SK-N-SH (cell line): ENCODE data around the gene COL2A1. TPM values are rescaled to one million over a fixed set of nuclear protein-coding genes. Genes with fewer than 3 reads are reported as not detected.
A peak's percentile ranks its signal among the peaks of the same experiment; 100 is the strongest.

Experiments
- CTCF ChIA-PET: fragments of 300-600, 350-600 bp; formaldehyde crosslinking; extraction: SDS; loops from one replicate; lab custom pipeline; 2021; lab: Yijun Ruan, JAX
- POLR2A ChIA-PET: fragments of 350-600 bp; sonication (Branson Sonifier 250); formaldehyde crosslinking; extraction: SDS; loops from one replicate; lab custom pipeline; 2020; ENCODE audit warnings: antibody characterized with exemption, inconsistent platforms; lab: Yijun Ruan, JAX
- DNase-seq: peaks from one replicate; pipeline ENCODE4 v3.0.0; 2012
- H2AFZ ChIP-seq: fragments of 200-600 bp; sonication (generic); 2 replicates; pipeline ENCODE4 v1.8.1; 2016; ENCODE audit warnings: antibody characterized with exemption, mild to moderate bottlenecking, low read depth
- H3F3A ChIP-seq: fragments of 200-600 bp; sonication (generic); replicated peaks from 2 replicates; pipeline ENCODE3; 2016; ENCODE audit warnings: antibody characterized with exemption, mild to moderate bottlenecking; ENCODE audit not compliant: insufficient read depth
- H3K27ac ChIP-seq, 2 experiments: fragments of 200-500 bp in 1 of 2; fragments of 200-600 bp in 1 of 2; sonication (Bioruptor generic) in 1 of 2; sonication (generic), shearing (Covaris generic) in 1 of 2; 2 replicates each; pipeline versions ENCODE4 v1.5.1 to v1.6.1; 2014 to 2016; ENCODE audit warnings: low read depth in 2 of 2, inconsistent platforms in 1 of 2, low read length in 1 of 2, mild to moderate bottlenecking in 1 of 2, mixed read lengths in 1 of 2
- H3K27me3 ChIP-seq: fragments of 200-600 bp; sonication (generic), shearing (Covaris generic); 2 replicates; pipeline ENCODE4 v1.6.1; 2016; ENCODE audit warnings: mixed run types; ENCODE audit not compliant: insufficient read depth
- H3K36me3 ChIP-seq, 2 experiments: fragments of 200-500 bp in 1 of 2; fragments of 200-600 bp in 1 of 2; sonication (Bioruptor generic) in 1 of 2; sonication (generic) in 1 of 2; replicated peaks in 1 of 2; 2 replicates each; pipeline versions ENCODE3 to v1.5.1; 2014 to 2016; ENCODE audit warnings: low read length in 1 of 2, mild to moderate bottlenecking in 1 of 2; ENCODE audit not compliant: insufficient read depth in 2 of 2, control insufficient read depth in 1 of 2
- H3K4me1 ChIP-seq, 2 experiments: fragments of 200-500 bp in 1 of 2; fragments of 200-600 bp in 1 of 2; sonication (Bioruptor generic) in 1 of 2; sonication (generic), shearing (Covaris generic) in 1 of 2; 2 replicates each; pipeline versions ENCODE4 v1.5.1 to v1.6.1; 2014 to 2016; ENCODE audit warnings: low read depth in 1 of 2, low read length in 1 of 2, mixed run types in 1 of 2; ENCODE audit not compliant: insufficient read depth in 2 of 2, control insufficient read depth in 1 of 2
- H3K4me2 ChIP-seq: fragments of 200-600 bp; sonication (generic), shearing (Covaris generic); 2 replicates; pipeline ENCODE4 v1.6.1; 2017; ENCODE audit warnings: mixed run types
- H3K4me3 ChIP-seq, 2 experiments: fragments of 200-500 bp in 1 of 2; fragments of 200-600 bp in 1 of 2; sonication (Bioruptor generic) in 1 of 2; sonication (generic), shearing (Covaris generic) in 1 of 2; 2 replicates each; pipeline versions ENCODE4 v1.5.1 to v1.8.1; 2014 to 2016; ENCODE audit warnings: low read depth in 2 of 2, inconsistent platforms in 1 of 2, low read length in 1 of 2, mild to moderate bottlenecking in 1 of 2, mixed read lengths in 1 of 2, moderate library complexity in 1 of 2
- H3K79me2 ChIP-seq: fragments of 200-600 bp; sonication (generic); 2 replicates; pipeline ENCODE4 v1.8.1; 2017; ENCODE audit warnings: mild to moderate bottlenecking; ENCODE audit not compliant: insufficient read depth
- H3K9ac ChIP-seq: fragments of 200-600 bp; sonication (generic); 2 replicates; pipeline ENCODE4 v1.6.1; 2017; ENCODE audit warnings: mixed run types
- H3K9me2 ChIP-seq: fragments of 200-600 bp; sonication (generic); 2 replicates; pipeline ENCODE4 v1.6.1; 2017; ENCODE audit warnings: mixed run types
- H3K9me3 ChIP-seq: fragments of 200-600 bp; sonication (generic); 2 replicates; pipeline ENCODE4 v1.6.1; 2017; ENCODE audit warnings: mixed run types, mild to moderate bottlenecking, moderate library complexity
- H4K20me1 ChIP-seq: fragments of 200-600 bp; sonication (generic); 2 replicates; pipeline ENCODE4 v1.6.1; 2017; ENCODE audit warnings: mild to moderate bottlenecking, mixed run types; ENCODE audit not compliant: insufficient read depth
- CTCF ChIP-seq: fragments of 200-600 bp; sonication (generic); IDR thresholded peaks from 2 replicates; pipeline ENCODE4 v1.6.1; 2017; ENCODE audit warnings: antibody characterized with exemption, mild to moderate bottlenecking, moderate library complexity
- EZH2phosphoT487 ChIP-seq: fragments of 200-600 bp; sonication (generic); IDR thresholded peaks from 2 replicates; pipeline ENCODE4 v1.6.1; 2017; ENCODE audit warnings: low read depth, mixed run types, mild to moderate bottlenecking, antibody characterized with exemption, moderate library complexity, borderline replicate concordance
- NFIC ChIP-seq: IDR thresholded peaks from 2 replicates; pipeline ENCODE4 v1.4.0; 2012; ENCODE audit warnings: borderline replicate concordance
- NRF1 ChIP-seq: IDR thresholded peaks from 2 replicates; pipeline ENCODE4 v1.6.1; 2012; ENCODE audit warnings: low read depth, mild to moderate bottlenecking, low read length
- PBX3 ChIP-seq: IDR thresholded peaks from 2 replicates; pipeline ENCODE4; 2012
- POLR2AphosphoS5 ChIP-seq: IDR thresholded peaks from 2 replicates; pipeline ENCODE4 v1.6.1; 2012; ENCODE audit warnings: low read depth, low read length
- RAD21 ChIP-seq: IDR thresholded peaks from 2 replicates; pipeline ENCODE4 v1.6.1; 2012; ENCODE audit warnings: mild to moderate bottlenecking, low read length
- RCOR1 ChIP-seq: fragments of 150-350 bp; IDR thresholded peaks from 2 replicates; pipeline ENCODE4 v1.6.1; 2017; ENCODE audit warnings: antibody characterized with exemption, low read length
- RFX5 ChIP-seq: IDR thresholded peaks from 2 replicates; pipeline ENCODE4 v1.6.1; 2012; ENCODE audit warnings: mild to moderate bottlenecking, improper control_type of control experiment, low read length
- RXRA ChIP-seq: IDR thresholded peaks from 2 replicates; pipeline ENCODE4 v1.4.0; 2012; ENCODE audit warnings: low read depth, mild to moderate bottlenecking, borderline replicate concordance
- SMC3 ChIP-seq: IDR thresholded peaks from 2 replicates; pipeline ENCODE4 v1.6.1; 2012; ENCODE audit warnings: low read depth, low read length, improper control_type of control experiment
- TAF1 ChIP-seq: IDR thresholded peaks from 2 replicates; pipeline ENCODE4 v1.6.1; 2012; ENCODE audit warnings: low read depth, mild to moderate bottlenecking, low read length, moderate library complexity, borderline replicate concordance
- TCF12 ChIP-seq: IDR thresholded peaks from 2 replicates; pipeline ENCODE4 v1.4.0; 2012
- TEAD4 ChIP-seq: IDR thresholded peaks from 2 replicates; pipeline ENCODE4 v1.4.0; 2012; ENCODE audit warnings: mild to moderate bottlenecking, borderline replicate concordance; ENCODE audit not compliant: insufficient read depth
- USF2 ChIP-seq: fragments of 150-350 bp; IDR thresholded peaks from 2 replicates; pipeline ENCODE4 v1.6.1; 2017; ENCODE audit warnings: antibody characterized with exemption, low read length, low read depth, borderline replicate concordance
- ZBTB33 ChIP-seq: IDR thresholded peaks from 2 replicates; pipeline ENCODE4 v1.4.0; 2012; ENCODE audit warnings: low read depth, borderline replicate concordance
- WGBS: methylation state at CpG from one replicate; pipeline ENCODE4 v1.1.6; 2017; ENCODE audit warnings: low lambda C conversion rate; 5-methylcytosine and 5-hydroxymethylcytosine counted together
- polyA plus RNA-seq, 3 experiments: library from polyadenylated mRNA; depleted of rRNA; stranded (reverse); fragments of >200 nt; gene quantifications; 2 replicates each; pipeline ENCODE4 v1.2.3, GENCODE V29; 2012

COL2A1 gene
- polyA plus RNA-seq, 1 of the 3 experiments (the other 2 are of a cell fraction), result 0.02 TPM

GRCh38 chr12:47963340-47964040, 40.8 kb downstream of the COL2A1 start, which contains the start of gene TMEM106C:
Gene TMEM106C (plus strand): TSS chr12:47963596. CDS start chr12:47964237, 641 bp downstream.
- Histone ChIP-seq H3K79me2 (peaks cover 4% of the 10 kb centered on the region; the same call in 1 of the 2 replicates), H3K27me3 (no peaks in the 10 kb centered on the region), H4K20me1 (no peaks in the 10 kb centered on the region), H3K9me3 (no peaks in the 10 kb centered on the region), H3F3A (no peaks in the 10 kb centered on the region), H3K9me2 (no peaks in the 10 kb centered on the region), H3K36me3 (peaks cover 10 to 24% of the 10 kb centered on the region in 2 experiments), H3K9ac (peak within 1 kb of the TSS; percentile 74; the same call in 1 of the 2 replicates), H3K4me3 (peak within 1 kb of the TSS; percentile 94 to 97), H2AFZ (peak within 1 kb of the TSS; percentile 99), H3K4me1 (peaks cover 0 to 6% of the 10 kb centered on the region in 2 experiments; a peak in 1 of 4 replicates), H3K27ac (peak within 1 kb of the TSS in 1 of 2 experiments; percentile 77; a peak in 1 of 4 replicates), H3K4me2 (peak within 1 kb of the TSS; percentile 92)
- TF ChIP-seq POLR2AphosphoS5, result peak; percentile 48; the same call in 1 of the 2 replicates
- no peak for TF ChIP-seq USF2
- peak; percentile 71 for TF ChIP-seq RAD21
- TF ChIP-seq TCF12, result peak; percentile 4; the same call in 1 of the 2 replicates
- 0 out of 2 replicates have a peak, but pooled peaks have one; percentile 31 for TF ChIP-seq RCOR1
- no peak for TF ChIP-seq PBX3
- TF ChIP-seq ZBTB33, result no peak
- peak; percentile 86 for TF ChIP-seq NRF1
- peak; percentile 92 for TF ChIP-seq CTCF
- no peak for TF ChIP-seq EZH2phosphoT487
- TF ChIP-seq RFX5, result no peak
- TF ChIP-seq NFIC, result no peak
- no peak for TF ChIP-seq TEAD4
- peak; percentile 82 for TF ChIP-seq SMC3
- no peak for TF ChIP-seq RXRA
- TF ChIP-seq TAF1, result 0 out of 2 replicates have a peak, but pooled peaks have one; percentile 13
- peak; percentile 99 for DNase-seq
- 1% methylated on average over 45 of the region's 59 CpGs for WGBS
- ChIA-PET CTCF (interaction anchor here (0.5 to 6.7 kb wide), 44 partner anchors 8 to 775 kb away, joined by 3 to 89 read pairs (median 4); partner anchors contain the start of genes ASB8, CCDC184, PFKM and VDR), POLR2A (interaction anchor here (1.0 kb wide), 1 partner anchor 17 kb away, joined by 3 read pairs; no protein-coding TSS in a partner anchor)
